ENCODE data around the gene RXFP4. TPM values are rescaled to one million over a fixed set of nuclear protein-coding genes. Genes with fewer than 3 reads are reported as not detected.

The RXFP4 gene
- total RNA-seq, 6 donors from 2014 or later: not detected

GRCh38 chr1:155931332-155932038 is 10.0 kb upstream of the RXFP4 start:
- no peaks in the 10 kb centered on the region for H3K27me3 ChIP-seq
- peaks cover 38 to 49% (median 42%) of the 10 kb centered on the region in 4 donors for H3K4me1 ChIP-seq
- DNase-seq (no peak), ATAC-seq (ENCODE audit: low FRiP score in 2 of 2) (no peak)
- H3K27ac ChIP-seq: peak overlapping the region in 1 of 4 donors; percentile 64
- WGBS, 2 donors: 60 to 76% methylated on average over 7 of the region's 7 CpGs
- H3K4me3 ChIP-seq: peak overlapping the region in 1 of 4 donors; percentile 89
- peaks cover 16 to 64% (median 55%) of the 10 kb centered on the region in 4 donors for H3K36me3 ChIP-seq
- TF ChIP-seq CTCF (IDR thresholded peaks at IDR 0.05) (no peak), POLR2AphosphoS5 (IDR thresholded peaks at IDR 0.05) (no peak)
- H3K9me3 ChIP-seq: no peaks in the 10 kb centered on the region

- no peak for DNase-seq
- peaks cover 10 to 58% (median 49%) of the 10 kb centered on the region in 4 donors for H3K36me3 ChIP-seq
- TF ChIP-seq CTCF (IDR thresholded peaks at IDR 0.05) (no peak), EP300 (IDR thresholded peaks at IDR 0.05) (no peak), POLR2A (IDR thresholded peaks at IDR 0.05) (no peak), POLR2AphosphoS5 (IDR thresholded peaks at IDR 0.05) (no peak)
- 53 to 64% methylated on average over 1 of the region's 1 CpG for WGBS, 2 donors
- H3K27ac ChIP-seq: peak overlapping the region in 1 of 4 donors; percentile 44
- ATAC-seq (ENCODE audit: low FRiP score in 2 of 2): no peak
- no peaks in the 10 kb centered on the region for H3K27me3 ChIP-seq
- H3K4me1 ChIP-seq: peaks cover 38 to 49% (median 42%) of the 10 kb centered on the region in 4 donors
- H3K4me3 ChIP-seq: peak overlapping the region in 1 of 4 donors; percentile 89
- H3K9me3 ChIP-seq: no peaks in the 10 kb centered on the region
These were observed 9.4 kb upstream of the RXFP4 start for GRCh38 chr1:155932081-155932480.

- no peak for ATAC-seq (ENCODE audit: low FRiP score in 2 of 2)
- H3K9me3 ChIP-seq: no peaks in the 10 kb centered on the region
These were observed 9.0 kb upstream of the RXFP4 start for GRCh38 chr1:155932487-155932886.

GRCh38 chr1:155933591-155934096 is 7.8 kb upstream of the RXFP4 start:
- WGBS, 2 donors: 2 to 4% methylated on average over 10 of the region's 10 CpGs
- DNase-seq (peak in 1 of 2 donors; percentile 35), ATAC-seq (ENCODE audit: low FRiP score in 2 of 2) (no peak)
- Histone ChIP-seq H3K27me3 (no peaks in the 10 kb centered on the region), H3K4me3 (peak overlapping the region; percentile 50 to 89 (median 74)), H3K9me3 (no peaks in the 10 kb centered on the region), H3K36me3 (peaks cover 6 to 43% (median 35%) of the 10 kb centered on the region in 4 donors), H3K4me1 (peaks cover 42 to 54% (median 48%) of the 10 kb centered on the region in 4 donors), H3K27ac (peak overlapping the region; percentile 90 to 94 (median 92))
- no peak for TF ChIP-seq CTCF (IDR thresholded peaks at IDR 0.05)

More at GRCh38 chr1:155932487-155932886, 9.0 kb upstream of the RXFP4 start:
- Histone ChIP-seq H3K27me3 (no peaks in the 10 kb centered on the region), H3K27ac (peak overlapping the region in 1 of 4 donors; percentile 94), H3K4me3 (peak overlapping the region in 1 of 4 donors; percentile 89), H3K36me3 (peaks cover 6 to 54% (median 45%) of the 10 kb centered on the region in 4 donors), H3K4me1 (peaks cover 38 to 49% (median 42%) of the 10 kb centered on the region in 4 donors)
- no peak for DNase-seq
- TF ChIP-seq EP300 (IDR thresholded peaks at IDR 0.05): no peak
- TF ChIP-seq POLR2AphosphoS5 (IDR thresholded peaks at IDR 0.05): no peak
- TF ChIP-seq CTCF (IDR thresholded peaks at IDR 0.05): no peak
- TF ChIP-seq POLR2A (IDR thresholded peaks at IDR 0.05): no peak
- 81 to 86% methylated on average over 5 of the region's 5 CpGs for WGBS, 2 donors

Measured in upper lobe of left lung (tissue), 6 donors.